ENCODE results near the gene STK24.

Gene STK24

DNA sequence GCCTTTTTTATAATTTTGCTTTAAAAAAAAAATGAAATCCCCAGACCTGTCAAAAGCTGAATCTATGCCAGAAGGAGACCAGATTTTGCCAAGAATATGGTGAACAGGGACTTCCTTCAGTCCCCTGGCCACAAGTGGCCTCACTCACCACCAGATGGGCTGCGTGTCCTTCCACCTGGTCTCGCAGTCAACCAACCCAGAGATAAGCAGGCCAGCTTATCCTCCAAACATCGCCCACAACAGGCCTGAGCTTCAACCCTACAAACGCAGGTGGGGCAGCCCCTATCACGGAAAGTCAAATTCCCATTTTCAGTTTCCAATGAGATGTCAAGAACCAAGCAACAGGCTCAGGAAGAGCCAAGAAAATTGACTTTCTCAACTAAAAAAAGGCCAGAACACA lies 30.5 kb downstream of the STK24 start:
- no peak for TF ChIP-seq TEAD4 (IDR thresholded peaks at IDR 0.05)
- TF ChIP-seq, protein P1, sequence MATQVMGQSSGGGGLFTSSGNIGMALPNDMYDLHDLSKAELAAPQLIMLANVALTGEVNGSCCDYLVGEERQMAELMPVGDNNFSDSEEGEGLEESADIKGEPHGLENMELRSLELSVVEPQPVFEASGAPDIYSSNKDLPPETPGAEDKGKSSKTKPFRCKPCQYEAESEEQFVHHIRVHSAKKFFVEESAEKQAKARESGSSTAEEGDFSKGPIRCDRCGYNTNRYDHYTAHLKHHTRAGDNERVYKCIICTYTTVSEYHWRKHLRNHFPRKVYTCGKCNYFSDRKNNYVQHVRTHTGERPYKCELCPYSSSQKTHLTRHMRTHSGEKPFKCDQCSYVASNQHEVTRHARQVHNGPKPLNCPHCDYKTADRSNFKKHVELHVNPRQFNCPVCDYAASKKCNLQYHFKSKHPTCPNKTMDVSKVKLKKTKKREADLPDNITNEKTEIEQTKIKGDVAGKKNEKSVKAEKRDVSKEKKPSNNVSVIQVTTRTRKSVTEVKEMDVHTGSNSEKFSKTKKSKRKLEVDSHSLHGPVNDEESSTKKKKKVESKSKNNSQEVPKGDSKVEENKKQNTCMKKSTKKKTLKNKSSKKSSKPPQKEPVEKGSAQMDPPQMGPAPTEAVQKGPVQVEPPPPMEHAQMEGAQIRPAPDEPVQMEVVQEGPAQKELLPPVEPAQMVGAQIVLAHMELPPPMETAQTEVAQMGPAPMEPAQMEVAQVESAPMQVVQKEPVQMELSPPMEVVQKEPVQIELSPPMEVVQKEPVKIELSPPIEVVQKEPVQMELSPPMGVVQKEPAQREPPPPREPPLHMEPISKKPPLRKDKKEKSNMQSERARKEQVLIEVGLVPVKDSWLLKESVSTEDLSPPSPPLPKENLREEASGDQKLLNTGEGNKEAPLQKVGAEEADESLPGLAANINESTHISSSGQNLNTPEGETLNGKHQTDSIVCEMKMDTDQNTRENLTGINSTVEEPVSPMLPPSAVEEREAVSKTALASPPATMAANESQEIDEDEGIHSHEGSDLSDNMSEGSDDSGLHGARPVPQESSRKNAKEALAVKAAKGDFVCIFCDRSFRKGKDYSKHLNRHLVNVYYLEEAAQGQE (IDR thresholded peaks at IDR 0.05; ENCODE audit: low read depth): no peak
- TF ChIP-seq ZBTB7A (IDR thresholded peaks at IDR 0.05; ENCODE audit: low read depth): no peak
- TF ChIP-seq YY1 (IDR thresholded peaks at IDR 0.05; ENCODE audit: low read depth): no peak
- TF ChIP-seq TCF12 (IDR thresholded peaks at IDR 0.05; ENCODE audit: low read depth): no peak
- TF ChIP-seq CREB1 (IDR thresholded peaks at IDR 0.05; ENCODE audit: low read depth): no peak
- TF ChIP-seq EGR1 (IDR thresholded peaks at IDR 0.05): no peak
- TF ChIP-seq, protein P2, sequence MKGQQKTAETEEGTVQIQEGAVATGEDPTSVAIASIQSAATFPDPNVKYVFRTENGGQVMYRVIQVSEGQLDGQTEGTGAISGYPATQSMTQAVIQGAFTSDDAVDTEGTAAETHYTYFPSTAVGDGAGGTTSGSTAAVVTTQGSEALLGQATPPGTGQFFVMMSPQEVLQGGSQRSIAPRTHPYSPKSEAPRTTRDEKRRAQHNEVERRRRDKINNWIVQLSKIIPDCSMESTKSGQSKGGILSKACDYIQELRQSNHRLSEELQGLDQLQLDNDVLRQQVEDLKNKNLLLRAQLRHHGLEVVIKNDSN (IDR thresholded peaks at IDR 0.05): no peak
- no peak for TF ChIP-seq NFIC (IDR thresholded peaks at IDR 0.05)
- TF ChIP-seq, protein P3, sequence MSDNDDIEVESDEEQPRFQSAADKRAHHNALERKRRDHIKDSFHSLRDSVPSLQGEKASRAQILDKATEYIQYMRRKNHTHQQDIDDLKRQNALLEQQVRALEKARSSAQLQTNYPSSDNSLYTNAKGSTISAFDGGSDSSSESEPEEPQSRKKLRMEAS (IDR thresholded peaks at IDR 0.05): no peak
- TF ChIP-seq EP300 (IDR thresholded peaks at IDR 0.05; ENCODE audit: borderline replicate concordance): no peak
- no peak for TF ChIP-seq TAF1 (IDR thresholded peaks at IDR 0.05; ENCODE audit: low read depth)
- TF ChIP-seq FOXM1 (IDR thresholded peaks at IDR 0.05; ENCODE audit: borderline replicate concordance, low read depth): no peak
- TF ChIP-seq RAD21 (IDR thresholded peaks at IDR 0.05; ENCODE audit: low read depth): no peak
- TF ChIP-seq CEBPB (IDR thresholded peaks at IDR 0.05): no peak

DNA sequence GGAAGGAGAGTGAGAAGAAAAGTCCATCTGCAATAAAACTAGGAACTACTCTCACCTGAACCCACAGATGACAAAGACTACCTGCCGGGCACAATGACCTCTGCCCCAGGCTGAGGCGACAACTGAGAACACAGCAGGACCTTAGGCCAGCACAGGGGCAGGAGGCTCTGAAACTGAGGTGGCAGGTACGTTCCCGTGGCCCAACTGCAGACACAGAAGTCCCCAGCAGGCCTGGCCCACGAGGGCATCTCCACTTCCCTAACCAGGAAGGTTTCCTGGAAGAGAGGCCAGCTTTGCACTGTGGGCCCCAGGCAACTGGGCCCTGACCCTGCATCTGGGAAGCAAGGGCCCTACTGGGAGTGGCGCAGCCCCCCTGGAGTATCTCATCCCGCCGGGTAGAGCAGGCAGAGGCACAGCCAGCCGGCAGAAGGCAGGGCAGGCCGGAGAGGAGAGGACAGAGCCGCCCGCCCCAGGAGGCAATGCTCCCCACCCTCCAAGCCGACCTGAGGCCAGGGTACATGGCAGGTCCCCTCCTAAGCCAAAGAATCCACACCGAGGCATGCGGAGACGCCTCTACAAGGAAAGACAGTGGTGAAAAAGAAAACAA lies 32.7 kb downstream of the STK24 start:
- no peak for TF ChIP-seq YY1 (IDR thresholded peaks at IDR 0.05; ENCODE audit: low read depth)
- no peak for TF ChIP-seq RAD21 (IDR thresholded peaks at IDR 0.05; ENCODE audit: low read depth)
- no peak for TF ChIP-seq NFIC (IDR thresholded peaks at IDR 0.05)
- no peak for TF ChIP-seq ZBTB7A (IDR thresholded peaks at IDR 0.05; ENCODE audit: low read depth)
- no peak for TF ChIP-seq TCF12 (IDR thresholded peaks at IDR 0.05; ENCODE audit: low read depth)
- no peak for TF ChIP-seq TAF1 (IDR thresholded peaks at IDR 0.05; ENCODE audit: low read depth)
- TF ChIP-seq CREB1 (IDR thresholded peaks at IDR 0.05; ENCODE audit: low read depth): no peak
- TF ChIP-seq, protein P3 (IDR thresholded peaks at IDR 0.05): no peak
- no peak for TF ChIP-seq EGR1 (IDR thresholded peaks at IDR 0.05)
- no peak for TF ChIP-seq EP300 (IDR thresholded peaks at IDR 0.05; ENCODE audit: borderline replicate concordance)
- no peak for TF ChIP-seq CEBPB (IDR thresholded peaks at IDR 0.05)
- TF ChIP-seq, protein P2 (IDR thresholded peaks at IDR 0.05): no peak
- TF ChIP-seq, protein P1 (IDR thresholded peaks at IDR 0.05; ENCODE audit: low read depth): no peak
- no peak for TF ChIP-seq TEAD4 (IDR thresholded peaks at IDR 0.05)
- no peak for TF ChIP-seq FOXM1 (IDR thresholded peaks at IDR 0.05; ENCODE audit: borderline replicate concordance, low read depth)

DNA sequence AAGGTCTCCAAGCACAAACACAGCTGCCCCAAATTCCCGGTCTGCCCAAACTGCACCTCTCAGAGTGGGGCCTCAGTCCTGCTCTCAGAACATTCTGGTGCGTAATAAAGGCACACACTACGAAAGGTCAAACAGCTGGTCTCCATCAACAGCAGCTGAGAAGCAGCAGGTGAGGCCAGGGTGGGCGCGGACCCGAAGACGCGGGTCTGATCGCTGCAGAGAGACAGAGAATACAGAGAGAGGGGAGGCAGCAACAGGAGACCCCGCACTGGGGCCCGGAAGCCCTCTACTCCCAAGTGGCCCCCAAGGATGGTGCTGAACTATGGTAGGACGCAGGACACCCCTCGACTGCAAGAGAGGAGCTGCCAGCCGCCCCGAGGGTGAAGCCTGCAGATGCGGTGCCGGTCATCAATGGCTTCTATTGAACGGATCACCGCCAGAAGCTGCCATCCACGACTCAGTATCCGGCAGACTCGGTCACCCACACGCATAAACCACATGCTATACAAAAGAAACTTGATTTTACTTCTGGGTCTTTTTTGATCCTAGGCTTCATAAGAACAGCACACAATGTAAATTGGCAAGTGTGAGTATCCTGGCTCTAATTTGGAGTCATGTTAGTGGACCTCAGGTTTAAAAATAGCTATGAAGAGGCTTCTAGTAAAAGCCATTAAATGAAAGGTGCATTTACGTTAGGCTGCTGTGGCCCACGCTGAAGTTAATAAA lies 33.4 kb downstream of the STK24 start:
- TF ChIP-seq, protein P2 (IDR thresholded peaks at IDR 0.05): no peak
- TF ChIP-seq TAF1 (IDR thresholded peaks at IDR 0.05; ENCODE audit: low read depth): no peak
- TF ChIP-seq EP300 (IDR thresholded peaks at IDR 0.05; ENCODE audit: borderline replicate concordance): no peak
- TF ChIP-seq, protein P3 (IDR thresholded peaks at IDR 0.05): no peak
- TF ChIP-seq, protein P1 (IDR thresholded peaks at IDR 0.05; ENCODE audit: low read depth): no peak
- TF ChIP-seq CEBPB (IDR thresholded peaks at IDR 0.05): no peak
- no peak for TF ChIP-seq RAD21 (IDR thresholded peaks at IDR 0.05; ENCODE audit: low read depth)
- TF ChIP-seq FOXM1 (IDR thresholded peaks at IDR 0.05; ENCODE audit: borderline replicate concordance, low read depth): no peak
- TF ChIP-seq TEAD4 (IDR thresholded peaks at IDR 0.05): no peak
- TF ChIP-seq TCF12 (IDR thresholded peaks at IDR 0.05; ENCODE audit: low read depth): no peak
- no peak for TF ChIP-seq NFIC (IDR thresholded peaks at IDR 0.05)
- no peak for TF ChIP-seq YY1 (IDR thresholded peaks at IDR 0.05; ENCODE audit: low read depth)
